IPS-18a (cell line): ENCODE data around the gene ATP2B3.

Experiments
- H3K27ac ChIP-seq: one replicate; pipeline ENCODE4 v1.5.1; 2013; ENCODE audit warnings: low read length
- H3K27me3 ChIP-seq: one replicate; pipeline ENCODE4 v1.6.1; 2013; ENCODE audit warnings: mild to moderate bottlenecking, low read length; ENCODE audit not compliant: control insufficient read depth, insufficient read depth
- H3K36me3 ChIP-seq: one replicate; pipeline ENCODE4 v1.6.1; 2013; ENCODE audit warnings: low read depth, low read length; ENCODE audit not compliant: control insufficient read depth
- H3K4me1 ChIP-seq: one replicate; pipeline ENCODE4 v1.6.1; 2013; ENCODE audit warnings: low read depth, low read length; ENCODE audit not compliant: control insufficient read depth
- H3K4me3 ChIP-seq: one replicate; pipeline ENCODE4 v1.5.1; 2013; ENCODE audit warnings: low read length
- H3K9ac ChIP-seq: one replicate; pipeline ENCODE4 v1.6.1; 2013; ENCODE audit warnings: mild to moderate bottlenecking, low read length, moderate library complexity
- H3K9me3 ChIP-seq: one replicate; pipeline ENCODE4 v1.6.1; 2013; ENCODE audit warnings: low read depth, low read length; ENCODE audit not compliant: control insufficient read depth

The ATP2B3 gene

GRCh38 chrX:153578200-153578835, 60.9 kb downstream of the ATP2B3 start:
- H3K9me3 ChIP-seq, result no peaks in the 10 kb centered on the region
- no peak overlapping the region for H3K4me3 ChIP-seq
- H3K27ac ChIP-seq, result no peak overlapping the region
- H3K4me1 ChIP-seq, result no peaks in the 10 kb centered on the region
- no peaks in the 10 kb centered on the region for H3K27me3 ChIP-seq
- H3K9ac ChIP-seq, result no peak overlapping the region
- H3K36me3 ChIP-seq, result no peaks in the 10 kb centered on the region

- Histone ChIP-seq H3K9me3 (peaks cover 5% of the 10 kb centered on the region), H3K9ac (no peak overlapping the region), H3K27ac (no peak overlapping the region), H3K4me1 (no peaks in the 10 kb centered on the region), H3K36me3 (no peaks in the 10 kb centered on the region), H3K27me3 (no peaks in the 10 kb centered on the region), H3K4me3 (no peak overlapping the region)
Measured at GRCh38 chrX:153578889-153579288, 61.4 kb downstream of the ATP2B3 start.

- no peak overlapping the region for H3K27ac ChIP-seq
- H3K4me3 ChIP-seq, result no peak overlapping the region
- no peak overlapping the region for H3K9ac ChIP-seq
- H3K36me3 ChIP-seq, result no peaks in the 10 kb centered on the region
- H3K27me3 ChIP-seq, result no peaks in the 10 kb centered on the region
- no peaks in the 10 kb centered on the region for H3K4me1 ChIP-seq
- H3K9me3 ChIP-seq, result peaks cover 8% of the 10 kb centered on the region
Measured at GRCh38 chrX:153580700-153581386, 63.4 kb downstream of the ATP2B3 start.

- H3K9me3 ChIP-seq, result peaks cover 8% of the 10 kb centered on the region
- no peak overlapping the region for H3K4me3 ChIP-seq
- no peaks in the 10 kb centered on the region for H3K27me3 ChIP-seq
- H3K4me1 ChIP-seq, result no peaks in the 10 kb centered on the region
- no peak overlapping the region for H3K27ac ChIP-seq
- H3K36me3 ChIP-seq, result peaks cover 3% of the 10 kb centered on the region
- H3K9ac ChIP-seq, result no peak overlapping the region
Measured at GRCh38 chrX:153582896-153583295, 65.5 kb downstream of the ATP2B3 start.

DNA sequence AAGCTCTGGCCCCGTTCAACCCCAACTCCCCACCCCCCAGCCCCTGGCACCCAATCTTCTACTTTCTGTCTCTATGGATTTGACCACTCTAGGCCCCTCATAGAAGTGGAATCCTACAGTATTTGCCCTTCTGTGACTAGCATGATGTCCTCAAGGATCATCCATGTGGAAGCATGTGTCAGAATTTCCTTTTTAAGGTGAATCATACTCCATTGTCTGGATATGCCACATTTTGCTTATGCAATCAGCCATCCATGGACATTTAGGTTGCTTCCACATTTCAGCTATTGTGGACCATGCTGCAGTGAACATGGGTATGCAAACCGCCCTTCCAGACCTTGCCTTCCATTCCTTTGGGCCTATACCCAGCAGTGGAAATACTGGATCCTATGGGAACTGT, 66.0 kb downstream of the ATP2B3 start:
- peaks cover 3% of the 10 kb centered on the region for H3K36me3 ChIP-seq

GRCh38 chrX:153585827-153586226, 68.4 kb downstream of the ATP2B3 start:
- no peak overlapping the region for H3K4me3 ChIP-seq
- H3K4me1 ChIP-seq, result no peaks in the 10 kb centered on the region
- peaks cover 8% of the 10 kb centered on the region for H3K9me3 ChIP-seq
- no peak overlapping the region for H3K9ac ChIP-seq
- no peak overlapping the region for H3K27ac ChIP-seq
- no peaks in the 10 kb centered on the region for H3K27me3 ChIP-seq
- peaks cover 3% of the 10 kb centered on the region for H3K36me3 ChIP-seq

More for the DNA sequence above, 66.0 kb downstream of the ATP2B3 start:
- H3K9me3 ChIP-seq, result peaks cover 8% of the 10 kb centered on the region
- H3K4me1 ChIP-seq, result no peaks in the 10 kb centered on the region
- no peak overlapping the region for H3K9ac ChIP-seq
- H3K27me3 ChIP-seq, result no peaks in the 10 kb centered on the region
- H3K27ac ChIP-seq, result no peak overlapping the region
- H3K4me3 ChIP-seq, result no peak overlapping the region

GRCh38 chrX:153587342-153587741, 69.9 kb downstream of the ATP2B3 start:
- Histone ChIP-seq H3K27me3 (no peaks in the 10 kb centered on the region), H3K36me3 (peaks cover 6% of the 10 kb centered on the region), H3K9ac (no peak overlapping the region), H3K9me3 (peaks cover 14% of the 10 kb centered on the region), H3K4me1 (no peaks in the 10 kb centered on the region), H3K4me3 (no peak overlapping the region), H3K27ac (no peak overlapping the region)

- Histone ChIP-seq H3K27ac (no peak overlapping the region), H3K4me3 (no peak overlapping the region), H3K4me1 (no peaks in the 10 kb centered on the region), H3K9ac (no peak overlapping the region), H3K27me3 (no peaks in the 10 kb centered on the region), H3K9me3 (peaks cover 14% of the 10 kb centered on the region), H3K36me3 (peaks cover 6% of the 10 kb centered on the region)
Measured at GRCh38 chrX:153588021-153588781, 70.8 kb downstream of the ATP2B3 start.

- no peaks in the 10 kb centered on the region for H3K4me1 ChIP-seq
- no peak overlapping the region for H3K9ac ChIP-seq
- H3K27me3 ChIP-seq, result no peaks in the 10 kb centered on the region
- H3K27ac ChIP-seq, result no peak overlapping the region
- no peak overlapping the region for H3K4me3 ChIP-seq
- peaks cover 6% of the 10 kb centered on the region for H3K36me3 ChIP-seq
- peaks cover 9% of the 10 kb centered on the region for H3K9me3 ChIP-seq
Measured at GRCh38 chrX:153588782-153589446, 71.5 kb downstream of the ATP2B3 start.

GRCh38 chrX:153590961-153591956, 73.8 kb downstream of the ATP2B3 start:
- no peak overlapping the region for H3K4me3 ChIP-seq
- no peaks in the 10 kb centered on the region for H3K4me1 ChIP-seq
- no peaks in the 10 kb centered on the region for H3K27me3 ChIP-seq
- no peak overlapping the region for H3K9ac ChIP-seq
- peaks cover 6% of the 10 kb centered on the region for H3K36me3 ChIP-seq
- peaks cover 9% of the 10 kb centered on the region for H3K9me3 ChIP-seq
- H3K27ac ChIP-seq, result no peak overlapping the region
